ENCODE results near the gene PCNX3.

Gene PCNX3

GRCh38 chr11:65599216-65599954 is 16.2 kb upstream of the PCNX3 start:
- no peak for DNase-seq (ENCODE audit: low read depth)

GRCh38 chr11:65599955-65600246 is 15.7 kb upstream of the PCNX3 start:
- no peak for DNase-seq (ENCODE audit: low read depth)

- DNase-seq (ENCODE audit: low read depth) = no peak
Observed at GRCh38 chr11:65604258-65604657, 11.3 kb upstream of the PCNX3 start.

- DNase-seq (ENCODE audit: low read depth) = no peak
Observed at GRCh38 chr11:65606876-65607613, 8.5 kb upstream of the PCNX3 start.

- DNase-seq (ENCODE audit: low read depth) = no peak
Observed at GRCh38 chr11:65607614-65608426, 7.8 kb upstream of the PCNX3 start.

DNA sequence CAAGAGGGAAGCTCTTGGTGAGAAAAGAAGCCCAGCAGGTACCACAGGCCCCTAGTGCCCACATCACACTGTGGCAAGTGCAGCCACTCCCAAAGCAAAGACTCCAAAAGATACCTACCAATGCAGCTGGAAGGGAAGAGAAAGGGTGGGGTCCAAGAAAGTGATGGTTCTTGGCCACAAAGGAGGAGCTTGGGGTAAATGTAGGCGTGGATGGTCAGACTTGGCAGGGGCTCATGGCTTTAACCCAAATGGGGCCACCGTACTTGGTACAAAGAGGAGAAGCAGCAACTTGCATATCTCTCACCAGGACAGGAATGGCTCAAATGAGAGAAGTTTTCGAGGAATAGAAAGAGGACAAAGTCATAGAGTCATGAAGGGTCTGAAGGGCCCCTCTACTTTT is 6.3 kb upstream of the PCNX3 start:
- no peak for DNase-seq (ENCODE audit: low read depth)

DNA sequence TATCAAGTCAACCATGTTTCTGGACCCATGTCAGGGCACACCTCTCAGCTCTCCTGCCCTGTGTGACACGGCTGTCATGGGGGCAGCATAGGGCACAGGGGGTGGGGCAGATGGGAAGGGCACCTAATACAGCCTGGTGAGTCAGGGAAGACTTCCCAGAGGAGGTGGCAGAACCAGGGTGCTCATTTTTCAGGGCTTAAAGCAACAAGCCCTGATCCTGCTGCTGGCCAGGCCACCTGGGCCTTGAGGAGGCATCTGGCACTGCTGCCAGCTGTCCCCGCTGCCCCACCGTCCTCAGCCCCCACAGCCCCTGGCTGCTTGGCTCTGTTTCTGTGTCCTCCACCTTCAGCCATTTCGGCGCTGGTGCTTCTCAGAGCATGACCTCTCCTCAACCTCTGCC is 5.9 kb upstream of the PCNX3 start:
- no peak for DNase-seq (ENCODE audit: low read depth)

GRCh38 chr11:65610404-65610803 is 5.2 kb upstream of the PCNX3 start:
- no peak for DNase-seq (ENCODE audit: low read depth)

GRCh38 chr11:65611028-65611757 is 4.4 kb upstream of the PCNX3 start:
- no peak for DNase-seq (ENCODE audit: low read depth)

DNA sequence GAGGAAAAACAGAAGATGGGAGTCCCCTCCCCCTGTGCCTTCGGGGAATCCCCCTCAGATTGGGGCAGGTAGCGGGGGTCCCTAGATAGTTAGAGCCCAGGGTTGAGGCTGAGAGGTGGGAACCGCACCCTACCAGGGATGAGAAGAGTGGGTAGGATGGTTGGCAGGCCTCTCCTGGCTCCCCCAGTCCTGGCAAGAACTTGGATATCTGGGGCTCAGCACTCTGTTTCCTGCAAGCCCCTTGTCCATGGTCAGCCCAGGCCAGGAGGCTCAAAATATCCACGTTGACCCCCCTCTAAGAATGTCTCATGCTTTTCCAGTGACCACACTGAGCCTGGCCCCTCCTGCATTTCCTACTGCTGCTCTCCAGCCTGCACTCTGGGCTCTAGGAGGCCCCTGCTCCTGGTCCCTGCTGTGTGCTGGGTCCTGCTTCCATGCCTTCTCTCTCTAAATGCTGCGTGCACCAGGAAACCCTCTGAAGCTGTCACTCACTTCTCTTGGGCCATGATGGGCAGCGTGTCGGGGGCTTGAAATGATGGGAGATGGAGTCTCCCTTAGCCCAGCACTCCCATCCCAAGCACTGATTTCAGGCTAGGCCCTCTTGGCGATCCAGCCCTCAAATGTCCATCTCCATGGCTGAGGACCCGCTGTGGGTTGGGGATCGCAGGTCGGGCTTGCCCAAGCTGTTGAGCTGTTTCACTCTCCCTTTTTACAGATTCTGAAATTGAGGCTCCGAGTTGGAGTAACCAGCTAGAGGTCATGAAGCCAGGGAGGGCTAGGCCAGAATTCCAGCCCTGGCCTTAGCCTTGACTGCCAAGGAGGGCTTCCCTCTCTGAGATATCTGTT is 3.6 kb upstream of the PCNX3 start:
- no peak for DNase-seq (ENCODE audit: low read depth)

- no peak for DNase-seq (ENCODE audit: low read depth)
Observed at GRCh38 chr11:65612691-65613090, 2.9 kb upstream of the PCNX3 start.

- DNase-seq (ENCODE audit: low read depth) = no peak
Observed at GRCh38 chr11:65613091-65613928, 2.3 kb upstream of the PCNX3 start.

- DNase-seq (ENCODE audit: low read depth) = no peak
Observed at GRCh38 chr11:65615950-65616574, 486 bp downstream of the PCNX3 start.

- no peak for DNase-seq (ENCODE audit: low read depth)
Observed at GRCh38 chr11:65616575-65617001, 1.0 kb downstream of the PCNX3 start.

- DNase-seq (ENCODE audit: low read depth) = no peak
Observed at GRCh38 chr11:65617136-65617850, 1.7 kb downstream of the PCNX3 start.

- no peak for DNase-seq (ENCODE audit: low read depth)
Observed at GRCh38 chr11:65617990-65618751, 2.6 kb downstream of the PCNX3 start.

DNA sequence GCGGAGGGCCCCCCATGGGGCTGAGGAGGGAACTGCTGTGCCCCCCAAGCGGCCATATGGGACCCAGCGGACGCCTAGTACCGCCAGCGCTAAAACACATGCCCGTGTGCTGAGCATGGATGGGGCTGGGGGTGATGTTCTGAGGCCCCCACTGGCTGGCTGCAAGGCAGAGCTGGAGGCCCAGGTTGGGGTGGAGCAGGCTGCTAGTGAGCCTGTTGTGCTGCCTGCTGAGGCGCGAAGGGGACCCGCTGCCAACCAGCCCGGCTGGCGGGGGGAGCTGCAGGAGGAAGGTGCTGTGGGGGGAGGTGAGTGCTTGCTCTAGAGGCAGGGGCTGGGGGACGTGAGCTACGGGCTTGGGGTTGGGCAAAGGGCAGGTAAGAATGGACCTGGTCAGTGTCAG is 3.2 kb downstream of the PCNX3 start:
- DNase-seq (ENCODE audit: low read depth) = no peak

DNA sequence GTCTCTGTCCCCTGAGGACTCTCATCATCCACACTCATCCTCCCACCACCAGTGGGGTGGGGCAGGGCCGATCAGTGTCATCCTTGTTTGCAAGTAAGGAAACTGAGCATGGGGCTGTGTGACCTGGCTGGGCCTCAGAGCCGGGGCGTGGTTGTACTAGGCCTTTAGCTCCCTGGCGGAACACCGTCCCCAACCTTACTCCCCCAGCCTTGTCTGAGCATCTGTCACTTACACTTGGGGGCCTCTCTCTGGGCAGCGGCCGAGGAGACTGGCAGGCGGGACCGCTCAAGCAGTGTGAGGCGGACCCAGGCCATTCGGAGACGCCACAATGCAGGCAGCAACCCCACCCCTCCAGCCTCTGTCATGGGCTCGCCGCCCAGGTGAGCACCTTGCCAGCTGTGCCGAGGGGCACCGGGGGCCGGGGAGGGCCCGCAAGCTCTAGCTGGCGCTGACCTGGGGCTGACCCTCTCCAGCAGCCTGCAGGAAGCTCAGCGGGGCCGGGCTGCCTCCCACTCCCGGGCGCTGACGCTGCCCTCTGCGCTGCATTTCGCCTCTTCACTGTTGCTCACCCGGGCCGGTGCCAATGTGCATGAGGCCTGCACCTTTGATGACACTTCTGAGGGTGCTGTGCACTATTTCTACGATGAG is 3.8 kb downstream of the PCNX3 start:
- DNase-seq (ENCODE audit: low read depth) = no peak
